ENCODE measurements around the gene PREX1.

- TF ChIP-seq ZFP3 (CRISPR knock-in tag; IDR thresholded peaks at IDR 0.05) (no peak), BACH2 (CRISPR knock-in tag; IDR thresholded peaks at IDR 0.05; ENCODE audit: borderline replicate concordance) (no peak)
Observed at GRCh38 chr20:48605364-48606171, 222.2 kb downstream of the PREX1 start.
